K562 (cell line): Measurements from ENCODE around the gene PCGF6. TPM values are rescaled to one million over a fixed set of nuclear protein-coding genes. Genes with fewer than 3 reads are reported as not detected.

Source experiments
- ATAC-seq: fragments of 200-7000 bp; cut with Tn5 transposase; 3 replicates; pipeline ENCODE4 v1.9.1; 2020; ENCODE audit warnings: moderate library complexity
- BruUV-seq: library from RNA; stranded (reverse); fragments of 400-500 nt; replicated peaks from 2 replicates; lab custom pipeline; 2021; lab: Mats Ljungman, UMichigan
- CTCF ChIA-PET: fragments of 300-600 bp; formaldehyde crosslinking; extraction: SDS; loops from one replicate; lab custom pipeline; 2021; ENCODE audit warnings: low intra/inter-chr PET ratio; lab: Yijun Ruan, JAX
- POLR2A ChIA-PET: fragments of 300-600, 350-650 bp; sonication (Branson Sonifier 250); formaldehyde crosslinking; extraction: SDS; loops from one replicate; lab custom pipeline; 2021; ENCODE audit warnings: antibody characterized with exemption, inconsistent platforms; lab: Yijun Ruan, JAX
- DNase-seq, 4 experiments: peaks; one replicate each; pipeline versions ENCODE4 v3.0.0 to v3.0.0-alpha.2; 2011 to 2018; ENCODE audit warnings: low spot score in 3 of 4, mixed read lengths in 3 of 4; ENCODE audit errors: extremely low read depth in 1 of 4
- FAIRE-seq: peaks from 2 replicates; lab custom pipeline; 2011; peaks lifted over from hg19 to GRCh38; lab: Jason Lieb, UNC
- H2AFZ ChIP-seq: 2 replicates; pipeline ENCODE4 v1.6.0; 2011; ENCODE audit warnings: low read depth, low read length, control low read depth, inconsistent platforms
- H3K27ac ChIP-seq: fragments of 200-600 bp; 3 replicates; pipeline ENCODE4 v1.8.0; 2011; ENCODE audit warnings: low read depth, mild to moderate bottlenecking, control low read depth, inconsistent platforms, low read length, moderate library complexity, mixed read lengths; ENCODE audit errors: extremely low read depth
- H3K27me3 ChIP-seq, 2 experiments: fragments of 300-600 bp in 1 of 2; 2 replicates in 1 of 2; 3 replicates in 1 of 2; pipeline versions ENCODE4 v1.6.0 to v1.8.0; 2011; ENCODE audit warnings: inconsistent platforms in 2 of 2, low read length in 2 of 2, mild to moderate bottlenecking in 1 of 2, mixed read lengths in 1 of 2, moderate library complexity in 1 of 2; ENCODE audit not compliant: control insufficient read depth in 2 of 2, insufficient read depth in 2 of 2
- H3K36me3 ChIP-seq: fragments of 300-600 bp; 3 replicates; pipeline ENCODE4 v1.8.0; 2011; ENCODE audit warnings: mild to moderate bottlenecking, low read length, inconsistent platforms; ENCODE audit not compliant: control insufficient read depth, insufficient read depth
- H3K4me1 ChIP-seq, 2 experiments: fragments of 200-600 bp in 1 of 2; replicated peaks in 1 of 2; 2 replicates in 1 of 2; 3 replicates in 1 of 2; pipeline versions ENCODE4 v1.5.1 to v1.8.0; 2011; ENCODE audit warnings: inconsistent platforms in 2 of 2, low read length in 2 of 2, mild to moderate bottlenecking in 1 of 2, mixed read lengths in 1 of 2, moderate library complexity in 1 of 2; ENCODE audit not compliant: control insufficient read depth in 2 of 2, insufficient read depth in 2 of 2
- H3K4me2 ChIP-seq: 2 replicates; pipeline ENCODE4 v1.6.1; 2011; ENCODE audit warnings: low read length, control low read depth, inconsistent platforms, mixed read lengths; ENCODE audit not compliant: insufficient read depth
- H3K4me3 ChIP-seq: fragments of 200-600 bp; sonication (generic), shearing (Covaris generic); 2 replicates; pipeline ENCODE4 v1.5.1; 2016; ENCODE audit warnings: control low read depth, inconsistent platforms
- H3K79me2 ChIP-seq: fragments of 200-600 bp; 3 replicates; pipeline ENCODE4 v1.8.0; 2011; ENCODE audit warnings: low read length, inconsistent platforms; ENCODE audit not compliant: control insufficient read depth, insufficient read depth
- H3K9ac ChIP-seq, 2 experiments: 2 replicates each; pipeline versions ENCODE4 v1.6.0 to v1.6.1; 2011; ENCODE audit warnings: low read depth in 2 of 2, low read length in 2 of 2, control low read depth in 1 of 2, inconsistent platforms in 1 of 2, mild to moderate bottlenecking in 1 of 2, mixed read lengths in 1 of 2; ENCODE audit not compliant: insufficient read depth in 1 of 2
- H3K9me1 ChIP-seq: one replicate; pipeline ENCODE4 v1.6.0; 2011; ENCODE audit warnings: inconsistent platforms, mild to moderate bottlenecking, low read length, moderate library complexity; ENCODE audit not compliant: control insufficient read depth, insufficient read depth
- H3K9me3 ChIP-seq: replicated peaks from 2 replicates; pipeline ENCODE4 v1.5.1; 2011; ENCODE audit warnings: low read depth, low read length, inconsistent platforms; ENCODE audit not compliant: control insufficient read depth, insufficient read depth
- H4K20me1 ChIP-seq: replicated peaks from 2 replicates; pipeline ENCODE4 v1.6.1; 2011; ENCODE audit warnings: low read length, inconsistent platforms, mixed read lengths; ENCODE audit not compliant: control insufficient read depth, insufficient read depth
- CEBPB ChIP-seq: fragments of 450-650 bp; IDR thresholded peaks from 2 replicates; pipeline ENCODE4 v1.6.1; 2016; ENCODE audit warnings: missing genetic modification characterization, missing compliant biosample characterization
- CHCHD3 ChIP-seq: fragments of 250-450 bp; sonication (Bioruptor Pico); IDR thresholded peaks from 2 replicates; pipeline ENCODE4 v2.1.2; 2022; ENCODE audit warnings: mild to moderate bottlenecking
- ETS1 ChIP-seq: conservative IDR thresholded peaks from 2 replicates; pipeline ENCODE4 v1.6.1; 2011; ENCODE audit warnings: low read depth, mild to moderate bottlenecking, low read length; ENCODE audit not compliant: control insufficient read depth
- HNRNPH1 ChIP-seq: fragments of 200-400 bp; formaldehyde crosslinking; optimal IDR thresholded peaks from 2 replicates; pipeline ENCODE3; 2017; ENCODE audit warnings: low read depth, mild to moderate bottlenecking, low read length, moderate library complexity
- ILK ChIP-seq: fragments of 450-650 bp; IDR thresholded peaks from 2 replicates; pipeline ENCODE4 v1.6.1; 2016; ENCODE audit warnings: missing genetic modification characterization, low read depth, mild to moderate bottlenecking, missing compliant biosample characterization, moderate library complexity, borderline replicate concordance
- RBM25 ChIP-seq: fragments of 200-400 bp; formaldehyde crosslinking; IDR thresholded peaks from 2 replicates; pipeline ENCODE4 v1.6.1; 2018; ENCODE audit warnings: low read length, low read depth, moderate library complexity; ENCODE audit not compliant: severe bottlenecking
- SMAD4 ChIP-seq: fragments of 250-450 bp; sonication (Bioruptor Pico); conservative IDR thresholded peaks from 2 replicates; pipeline ENCODE4 v1.8.0; 2021; ENCODE audit warnings: inconsistent platforms, mild to moderate bottlenecking, moderate library complexity
- UBTF ChIP-seq, 2 experiments: IDR thresholded peaks; 2 replicates each; pipeline ENCODE4 v1.6.1; 2012; ENCODE audit warnings: improper control_type of control experiment in 2 of 2, low read depth in 2 of 2, low read length in 2 of 2, borderline replicate concordance in 1 of 2
- ZFX ChIP-seq: sonication (generic); formaldehyde crosslinking; IDR thresholded peaks from 2 replicates; pipeline ENCODE4 v1.8.0; 2022; ENCODE audit warnings: mild to moderate bottlenecking, missing genetic modification reagents, moderate library complexity
- ZNF121 ChIP-seq: sonication (generic); formaldehyde crosslinking; conservative IDR thresholded peaks from 2 replicates; pipeline ENCODE4 v1.8.0; 2022; ENCODE audit warnings: missing genetic modification reagents
- WGBS: fragments of 100-300 bp; shearing (Covaris generic); methylation state at CpG from one replicate; pipeline ENCODE4 v1.1.6; 2016; ENCODE audit warnings: low coverage, mixed read lengths; ENCODE audit not compliant: insufficient coverage; ENCODE audit errors: missing lambda C conversion rate; 5-methylcytosine and 5-hydroxymethylcytosine counted together
- in situ Hi-C: fragments of 300-500 bp; cut with MboI; formaldehyde crosslinking; loops from 4 replicates; pipeline ENCODE4 v1.15.0; 2018; ENCODE audit warnings: inconsistent platforms, mixed read lengths
- intact Hi-C: fragments of 100-400 bp; cut with micrococcal nuclease; formaldehyde crosslinking; loops from 2 replicates; pipeline ENCODE4 v1.14.2; 2022
- polyA plus RNA-seq, 8 experiments: library from polyadenylated mRNA; depleted of rRNA in 4 of 8; stranded (reverse) in 5 of 8; unstranded in 3 of 8; fragments of >200 nt; fragmentation: Nextera tagmentation in 2 of 8; fragmentation: Illumina TruSeq in 1 of 8; extraction: Ambion mirVana in 2 of 8; extraction: Trizol in 1 of 8; gene quantifications; 2 replicates each; pipeline versions ENCODE4 v1.2.1 to v1.2.3, GENCODE V29; 2011 to 2014; ENCODE audit warnings: inconsistent platforms in 1 of 8, missing spikeins in 1 of 8
- total RNA-seq, 7 experiments: library from RNA; depleted of rRNA in 6 of 7; stranded (reverse); fragments of >200 nt in 6 of 7; fragmentation: Illumina TruSeq in 2 of 7; extraction: Trizol in 2 of 7; gene quantifications; 2 replicates each; pipeline versions ENCODE4 v1.2.1 to v1.2.3, GENCODE V29; 2011 to 2021; ENCODE audit warnings: low replicate concordance in 1 of 7

Gene PCGF6
- total and polyA plus RNA-seq, 9 of the 15 experiments (the other 6 are each of a cell fraction or from before 2014, with no cell fraction given) = 8.4 to 24.6 (median 20.6) TPM

GRCh38 chr10:103350517-103351260, at the start of gene PCGF6 (continued):
- TF ChIP-seq ETS1 (0 out of 2 replicates have a peak, but pooled peaks have one; percentile 17), CHCHD3 (CRISPR knock-in tag) (no peak), ILK (tag) (no peak), SMAD4 (no peak; the same call in 1 of the 2 replicates), RBM25 (peak; percentile 10), ZNF121 (CRISPR knock-in tag) (no peak), ZFX (peak; percentile 79)
- TF ChIP-seq, all 486 proteins: peak for 55

- ATAC-seq (no peak), FAIRE-seq (peak; percentile 56), DNase-seq (peak in 1 of 4 experiments; percentile 24)
- BruUV-seq = no TSS peak
- POLR2A ChIA-PET = interaction anchor here (0.8 to 2.0 kb wide), 3 partner anchors 10 to 30 kb away, joined by 4 to 6 read pairs (median 5); partner anchors contain the start of gene TAF5
- Histone ChIP-seq H3K4me1 (peaks cover 10 to 15% of the 10 kb centered on the region in 2 experiments; a peak in 4 of 5 replicates), H3K9me3 (no peaks in the 10 kb centered on the region), H3K79me2 (peaks cover 76% of the 10 kb centered on the region), H4K20me1 (0 out of 2 replicates have a peak, but pooled peaks cover 4% of the 10 kb centered on the region), H3K27ac (peak overlapping the region; percentile 72), H3K4me2 (peak overlapping the region; percentile 92), H3K9me1 (peaks cover 5% of the 10 kb centered on the region), H3K36me3 (peaks cover 70% of the 10 kb centered on the region), H3K27me3 (no peaks in the 10 kb centered on the region), H3K9ac (peak overlapping the region; percentile 85 to 89), H2AFZ (peak overlapping the region; percentile 63; the same call in 1 of the 2 replicates), H3K4me3 (peak overlapping the region; percentile 74)
- CTCF ChIA-PET = no interaction called here
- in situ Hi-C loops = no loop called here
- no peak for TF ChIP-seq HNRNPH1
- no peak for TF ChIP-seq UBTF (IDR thresholded peaks at IDR 0.05; ENCODE audit: borderline replicate concordance in 1 of 2, low read depth in 2 of 2, low read length in 2 of 2)
- 0 out of 2 replicates have a peak, but pooled peaks have one; percentile 16 for TF ChIP-seq CEBPB (tag)
- 1% methylated on average over 19 of the region's 19 CpGs for WGBS
- intact Hi-C loops = loop anchor here (5.0 kb wide), 1 partner anchor 45 kb away; the partner anchor contains the start of gene PCGF6
Measured at GRCh38 chr10:103397191-103397825, 46.4 kb upstream of the PCGF6 start.
